CD4-positive, alpha-beta T cell treated with Interleukin-6 for 4 hours (primary cell): ENCODE measurements around the gene VPS33B.
A peak's percentile ranks its signal among the peaks of the same experiment; 100 is the strongest.
"Not testable (repeated sequence)": the region's sequence is repeated elsewhere in the genome, so short reads cannot be mapped to it uniquely, and the experiment has no call there.

Source experiments
- DNase-seq: peaks from one replicate; pipeline ENCODE4 v3.0.0-alpha.2; 2020; ENCODE audit warnings: mixed read lengths

The VPS33B gene

GRCh38 chr15:91022075-91022831 is at the start of gene VPS33B:
Gene VPS33B (minus strand): TSS chr15:91022594. CDS start chr15:91022249, 345 bp downstream.
- peak; percentile 84 for DNase-seq

GRCh38 chr15:91072161-91072560 is 49.8 kb upstream of the VPS33B start:
- no peak for DNase-seq

GRCh38 chr15:91070872-91071271 is 48.5 kb upstream of the VPS33B start:
- no peak for DNase-seq

- no peak for DNase-seq
Observed at GRCh38 chr15:91068966-91069365, 46.6 kb upstream of the VPS33B start.

- no peak for DNase-seq
Observed at GRCh38 chr15:91068436-91068835, 46.0 kb upstream of the VPS33B start.

GRCh38 chr15:91067036-91067435 is 44.6 kb upstream of the VPS33B start:
- no peak for DNase-seq

GRCh38 chr15:91065505-91065904 is 43.1 kb upstream of the VPS33B start:
- DNase-seq, result no peak

- no peak for DNase-seq
Observed at GRCh38 chr15:91061997-91062396, 39.6 kb upstream of the VPS33B start.

- DNase-seq, result no peak
Observed at GRCh38 chr15:91061230-91061629, 38.8 kb upstream of the VPS33B start.

GRCh38 chr15:91055548-91056331 is 33.3 kb upstream of the VPS33B start:
- peak; percentile 30 for DNase-seq

GRCh38 chr15:91054816-91055215 is 32.4 kb upstream of the VPS33B start:
- no peak for DNase-seq

GRCh38 chr15:91051248-91051647 is 28.9 kb upstream of the VPS33B start:
- DNase-seq, result no peak

GRCh38 chr15:91050128-91050455 is 27.7 kb upstream of the VPS33B start:
- DNase-seq, result no peak

- peak; percentile 62 for DNase-seq
Observed at GRCh38 chr15:91049378-91050127, 27.2 kb upstream of the VPS33B start.

- no peak for DNase-seq
Observed at GRCh38 chr15:91047545-91048199, 25.3 kb upstream of the VPS33B start.

GRCh38 chr15:91046056-91046455 is 23.7 kb upstream of the VPS33B start:
- not testable (repeated sequence) for DNase-seq

GRCh38 chr15:91045065-91045464 is 22.7 kb upstream of the VPS33B start:
- no peak for DNase-seq

GRCh38 chr15:91043202-91043874 is 20.9 kb upstream of the VPS33B start:
- no peak for DNase-seq

GRCh38 chr15:91040856-91041255 is 18.5 kb upstream of the VPS33B start:
- DNase-seq, result no peak

GRCh38 chr15:91039996-91040395 is 17.6 kb upstream of the VPS33B start:
- no peak for DNase-seq

- DNase-seq, result peak; percentile 66
Observed at GRCh38 chr15:91032919-91033803, 10.8 kb upstream of the VPS33B start.
